Anterior cingulate cortex (tissue), 58 donors: Measurements from ENCODE around the gene ITPR1.
A peak's percentile ranks its signal among the peaks of the same experiment; 100 is the strongest.

Experiments used
- DNase-seq, 58 donors: peaks; one replicate each; lab custom pipeline; 2025; lab: John Stamatoyannopoulos, UW

Gene ITPR1

DNA sequence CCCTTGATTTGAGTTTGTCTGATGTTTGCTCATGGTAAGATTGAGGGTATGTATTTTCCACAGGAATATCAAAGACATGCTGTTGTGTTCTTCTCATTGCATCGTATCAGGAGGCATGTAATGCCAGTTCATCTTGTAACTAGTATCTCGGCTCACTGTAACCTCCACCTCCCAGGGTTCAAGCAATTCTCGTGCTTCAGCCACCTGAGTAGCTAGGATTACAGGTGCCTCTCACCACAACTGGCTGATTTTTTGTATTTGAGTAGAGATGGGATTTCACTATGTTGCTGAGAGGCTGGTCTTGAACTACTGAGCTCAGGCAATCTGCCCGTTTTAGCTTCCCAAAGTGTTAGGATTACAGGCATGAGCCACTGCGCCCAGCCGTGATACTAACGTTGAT, 323.2 kb downstream of the ITPR1 start:
- DNase-seq, result no peak

DNA sequence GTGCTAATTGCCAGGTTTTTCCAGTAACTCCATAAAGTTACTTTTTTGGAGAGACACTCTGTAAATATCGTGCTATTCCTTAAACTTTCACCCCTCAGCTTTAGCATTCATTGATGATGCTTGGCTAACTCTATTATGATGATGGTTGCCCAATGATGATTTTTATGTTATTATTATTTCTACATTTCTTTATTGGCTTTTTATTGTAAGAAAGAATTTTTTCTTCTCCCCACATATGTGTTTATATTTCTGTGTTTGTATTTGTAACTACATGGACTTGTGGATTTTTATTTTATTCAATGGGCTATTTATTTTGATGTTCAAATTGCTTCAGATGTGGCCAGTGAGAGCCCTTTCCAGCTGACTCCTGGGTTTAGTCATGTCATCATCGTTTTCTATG, 323.6 kb downstream of the ITPR1 start:
- DNase-seq, result no peak

DNA sequence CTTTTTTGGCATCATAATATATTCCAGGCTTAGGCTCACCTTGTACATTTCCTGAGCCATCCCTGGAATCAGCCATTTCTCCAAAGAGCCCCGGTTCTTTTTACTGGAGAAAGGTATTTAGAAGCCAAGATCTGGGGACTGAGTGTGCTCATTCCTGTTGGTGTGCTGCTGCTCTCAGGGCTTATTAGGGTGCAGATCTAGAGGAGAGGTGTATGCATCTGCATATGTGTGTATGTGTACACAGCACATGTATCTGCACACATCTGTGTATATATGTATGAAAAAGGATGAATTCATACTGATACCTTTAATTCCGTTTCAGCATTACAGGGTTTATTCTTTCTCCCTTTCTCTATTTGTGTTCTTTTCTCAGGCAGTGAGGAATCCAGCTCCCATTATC, 324.0 kb downstream of the ITPR1 start:
- no peak for DNase-seq

DNA sequence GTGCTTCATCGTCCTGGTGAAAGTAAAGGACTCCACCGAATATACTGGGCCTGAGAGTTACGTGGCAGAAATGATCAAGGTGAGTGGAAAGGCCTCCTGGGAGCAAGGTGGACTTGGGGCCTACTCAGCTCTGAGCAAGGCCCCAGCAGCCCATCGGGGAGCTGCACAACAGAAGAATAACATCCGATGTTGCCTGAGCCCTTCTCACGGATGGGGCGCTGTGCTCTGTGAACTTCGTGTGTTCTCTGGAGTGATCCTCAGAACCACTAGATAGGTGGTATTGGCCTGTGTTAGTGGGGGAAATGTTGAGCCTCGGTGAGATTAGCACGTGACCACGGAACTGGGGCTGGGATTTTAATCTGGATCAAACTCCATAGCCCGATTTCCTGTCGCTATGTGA, 325.0 kb downstream of the ITPR1 start:
- DNase-seq, result no peak

DNA sequence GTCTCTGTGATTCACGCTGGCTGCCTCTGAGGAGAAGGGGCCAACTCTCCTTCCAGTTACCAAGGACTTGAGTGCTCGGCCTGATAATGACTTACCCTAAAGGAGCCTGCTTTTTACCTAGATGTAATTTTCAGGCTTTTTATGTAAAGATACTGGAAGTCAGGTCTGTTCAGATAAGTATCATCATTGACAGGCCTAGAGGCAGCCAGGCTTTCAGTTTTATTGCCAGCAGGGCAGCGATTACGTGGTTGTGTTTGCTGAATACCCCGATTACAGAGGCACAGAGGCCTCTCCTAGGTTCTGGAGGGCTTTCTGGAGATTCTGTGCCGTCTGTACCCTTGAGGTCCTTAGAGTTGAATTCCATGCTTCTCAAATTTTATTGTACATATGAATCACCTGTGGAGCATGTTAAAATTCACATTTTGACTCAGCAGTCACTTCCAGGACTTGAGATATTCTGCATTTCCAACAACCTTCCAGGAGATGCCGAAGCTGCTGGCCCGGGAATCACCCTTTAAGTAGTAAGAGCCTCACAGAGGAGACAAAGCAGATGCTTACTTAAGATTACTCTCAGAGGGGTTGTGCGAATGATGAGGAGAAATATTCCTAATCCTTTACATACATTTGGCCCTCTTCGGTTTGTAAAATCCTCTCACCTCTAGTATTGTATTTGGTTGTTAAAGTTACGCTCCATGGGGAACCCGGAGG, 326.0 kb downstream of the ITPR1 start:
- DNase-seq, result no peak

DNA sequence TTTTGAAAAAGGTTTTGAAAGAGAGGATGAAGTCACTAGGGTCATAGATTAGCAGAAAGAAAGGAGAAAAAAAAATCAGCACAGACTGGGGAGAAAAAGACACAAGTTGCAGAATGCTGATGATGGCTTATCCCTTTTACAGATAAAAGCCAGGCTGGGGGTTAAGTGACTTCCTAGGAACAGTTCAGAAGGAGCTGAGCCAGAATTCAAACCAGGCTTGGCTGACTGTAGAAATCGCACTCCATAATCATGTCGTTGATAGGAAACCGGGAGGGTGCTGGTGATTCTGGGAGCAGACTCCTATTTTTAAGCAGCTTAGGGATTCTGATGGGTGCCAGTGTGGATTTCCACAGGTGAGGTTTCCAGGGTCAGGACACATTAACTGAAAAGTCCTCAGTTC, 326.6 kb downstream of the ITPR1 start:
- DNase-seq, result no peak

DNA sequence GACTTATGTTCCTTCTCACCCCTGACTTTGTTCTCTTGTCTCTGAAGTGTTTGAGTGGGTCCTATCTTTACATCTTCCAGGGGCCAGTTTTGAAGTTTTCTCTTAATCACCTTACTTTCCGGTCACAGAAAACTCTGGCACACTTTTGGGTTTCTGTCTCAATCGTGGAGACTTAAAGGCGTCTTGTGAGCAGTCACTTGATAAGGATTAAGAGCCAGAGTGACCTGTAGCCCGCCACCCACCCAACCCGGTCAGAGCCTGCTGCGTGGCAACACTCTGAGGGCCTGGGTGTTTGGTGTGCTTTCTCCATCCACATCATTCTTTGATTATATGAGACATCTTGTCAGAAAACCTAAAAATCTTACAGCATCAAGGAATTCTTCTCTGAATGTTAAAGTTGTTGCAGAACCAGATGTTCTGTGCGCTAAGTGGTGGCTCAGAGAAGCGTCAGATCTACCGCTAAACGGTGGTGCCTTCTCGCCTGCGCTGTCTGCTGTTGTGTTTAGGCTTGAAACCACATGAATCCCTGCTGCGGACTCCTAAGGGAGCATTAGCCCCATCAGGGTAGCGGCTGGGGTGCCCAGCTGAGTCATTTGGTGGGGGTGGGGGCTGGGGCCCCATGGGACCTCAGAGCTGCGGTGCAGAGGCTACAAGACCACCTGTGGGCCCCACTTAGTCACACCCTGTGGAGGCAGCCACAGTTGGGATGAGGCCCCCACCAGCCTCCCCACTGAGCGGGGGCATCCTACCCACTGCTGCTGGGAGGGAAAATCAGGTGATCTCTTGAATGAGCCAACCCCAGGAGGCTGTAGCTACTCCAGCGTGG, 327.4 kb downstream of the ITPR1 start:
- DNase-seq, result no peak

DNA sequence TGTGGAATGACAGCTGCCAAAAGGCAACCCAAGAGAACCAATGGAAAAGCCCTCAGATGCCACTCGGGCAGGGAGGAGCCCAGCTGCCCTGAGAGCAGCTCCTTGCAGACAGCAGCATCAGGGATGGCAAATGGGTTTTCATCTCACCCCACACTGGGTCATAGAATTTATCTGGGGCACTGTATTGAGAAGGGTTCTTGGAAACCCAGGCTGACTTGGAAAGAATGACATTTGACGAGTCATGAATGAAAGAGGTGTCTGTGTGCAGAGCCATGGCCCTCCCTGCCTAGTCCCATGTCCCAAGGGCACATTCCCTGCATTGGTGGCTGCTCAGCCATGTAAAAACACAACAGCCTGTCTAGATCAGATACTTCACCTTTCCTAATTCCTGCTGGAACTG, 328.2 kb downstream of the ITPR1 start:
- DNase-seq, result no peak

DNA sequence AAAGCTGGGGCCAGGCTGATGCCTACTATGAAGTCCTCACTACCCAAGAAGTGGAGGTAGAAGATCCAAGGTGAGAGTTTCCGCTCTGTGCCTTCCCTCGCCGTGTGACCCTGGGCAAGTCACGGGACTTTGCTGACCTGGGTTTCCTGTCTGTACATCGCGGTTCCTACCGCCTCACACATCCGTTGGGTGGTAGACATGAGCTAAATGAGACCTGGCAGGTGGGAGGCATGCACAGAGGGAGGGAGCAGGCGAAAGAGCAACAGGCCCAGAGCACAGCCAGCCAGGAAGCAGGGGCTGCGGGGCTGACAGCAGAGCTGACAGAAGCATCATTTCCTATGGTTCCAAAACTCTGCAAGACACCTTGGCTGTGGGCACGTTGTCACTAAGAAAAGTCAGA, 328.8 kb downstream of the ITPR1 start:
- no peak for DNase-seq

DNA sequence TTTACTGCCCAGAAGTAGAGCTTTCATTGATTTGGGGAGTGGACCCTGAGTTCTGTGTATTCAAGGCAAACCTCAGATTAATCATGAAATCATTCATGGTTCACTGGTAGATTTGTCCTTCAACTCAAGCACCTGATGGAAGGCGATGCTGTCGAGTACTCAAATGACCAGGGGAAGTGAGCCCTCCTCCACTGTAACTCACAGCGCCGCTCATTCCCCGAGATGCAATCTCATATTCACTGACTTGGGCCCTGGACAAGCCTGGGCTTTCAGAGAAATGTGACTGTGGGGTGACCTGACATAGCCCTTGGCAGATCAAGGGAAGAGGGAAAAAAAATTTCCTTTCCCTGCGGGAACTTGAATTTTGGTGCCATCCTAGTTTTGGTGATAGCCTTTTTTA, 329.4 kb downstream of the ITPR1 start:
- no peak for DNase-seq

DNA sequence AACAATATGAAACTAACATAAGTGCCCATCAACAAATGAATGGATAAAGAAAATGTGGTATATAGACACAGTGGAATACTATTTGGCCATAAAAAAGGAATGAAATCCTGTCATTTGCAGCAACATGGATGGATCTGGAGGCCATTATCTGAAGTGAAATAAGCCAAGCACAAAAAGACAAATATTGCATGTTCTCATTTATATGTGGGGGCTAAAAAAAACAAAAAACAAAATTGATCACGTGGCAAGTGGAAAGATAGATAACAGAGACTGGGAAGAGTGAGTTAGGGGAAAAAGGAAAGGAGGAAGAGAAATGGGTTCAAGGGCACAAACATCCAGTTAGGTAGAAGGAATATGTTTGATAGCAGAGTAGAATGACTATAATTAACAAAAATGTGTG, 330.2 kb downstream of the ITPR1 start:
- no peak for DNase-seq

DNA sequence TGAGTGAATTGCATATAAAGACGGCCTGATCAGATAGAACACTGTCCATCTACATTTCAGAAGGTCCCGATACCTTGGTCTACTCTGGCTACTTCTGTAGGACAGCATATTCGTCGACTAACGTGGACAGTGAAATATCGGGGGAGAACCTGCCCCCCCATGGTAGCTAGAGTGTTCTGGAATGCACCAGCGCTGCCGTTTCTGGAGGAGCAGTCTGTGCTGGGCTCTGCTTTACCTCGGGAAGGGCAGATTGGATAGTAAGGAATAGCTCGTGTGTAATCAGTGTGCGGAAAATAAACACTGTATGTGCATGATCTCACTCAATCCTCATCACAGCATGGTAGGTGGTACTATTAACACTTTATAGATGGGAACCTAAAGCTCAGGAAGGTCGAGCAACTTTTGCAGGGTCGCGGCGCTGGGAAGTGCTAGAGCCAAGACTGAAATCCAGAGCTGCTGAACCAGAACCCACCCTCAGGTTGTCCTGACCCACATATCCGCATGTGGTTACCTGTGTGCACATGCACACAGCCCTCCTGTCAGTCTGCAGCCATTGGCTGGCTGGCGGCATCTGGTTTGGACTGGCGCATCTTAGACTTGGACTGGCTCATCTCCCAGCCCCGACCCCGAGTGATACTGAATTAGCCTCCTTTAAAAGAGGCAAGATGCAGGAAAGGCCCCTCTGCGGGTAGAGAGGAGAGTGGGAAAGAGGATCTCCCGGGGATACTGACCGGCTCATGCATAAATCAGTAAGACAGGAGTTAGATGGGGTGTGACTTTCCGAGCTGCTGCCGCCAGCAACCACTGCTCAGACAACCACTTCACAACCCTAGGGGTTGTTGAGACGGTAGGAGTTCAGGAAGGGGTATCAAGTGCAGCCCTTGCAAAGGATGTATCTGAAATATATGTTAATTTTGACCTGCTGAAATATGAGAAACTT, 331.1 kb downstream of the ITPR1 start:
- DNase-seq, result no peak

DNA sequence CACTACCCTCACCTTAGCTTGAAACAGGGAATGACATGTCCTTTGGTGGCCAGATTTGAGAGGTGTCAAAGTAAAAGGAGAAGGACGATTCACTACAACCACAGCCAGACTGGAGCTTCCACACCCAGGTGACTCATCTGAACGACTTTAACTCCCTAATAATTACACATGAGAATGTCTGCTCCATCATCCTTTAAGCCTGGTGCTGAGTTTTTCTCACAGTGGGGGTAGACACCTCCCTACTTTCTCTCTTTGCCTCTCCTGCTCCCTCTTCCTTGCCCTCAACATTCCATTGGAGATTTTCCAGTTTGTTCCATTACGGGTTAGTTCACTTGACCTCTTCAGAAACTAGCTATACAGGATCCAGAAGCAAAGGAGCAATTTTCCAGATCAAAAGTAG, 331.8 kb downstream of the ITPR1 start:
- no peak for DNase-seq

DNA sequence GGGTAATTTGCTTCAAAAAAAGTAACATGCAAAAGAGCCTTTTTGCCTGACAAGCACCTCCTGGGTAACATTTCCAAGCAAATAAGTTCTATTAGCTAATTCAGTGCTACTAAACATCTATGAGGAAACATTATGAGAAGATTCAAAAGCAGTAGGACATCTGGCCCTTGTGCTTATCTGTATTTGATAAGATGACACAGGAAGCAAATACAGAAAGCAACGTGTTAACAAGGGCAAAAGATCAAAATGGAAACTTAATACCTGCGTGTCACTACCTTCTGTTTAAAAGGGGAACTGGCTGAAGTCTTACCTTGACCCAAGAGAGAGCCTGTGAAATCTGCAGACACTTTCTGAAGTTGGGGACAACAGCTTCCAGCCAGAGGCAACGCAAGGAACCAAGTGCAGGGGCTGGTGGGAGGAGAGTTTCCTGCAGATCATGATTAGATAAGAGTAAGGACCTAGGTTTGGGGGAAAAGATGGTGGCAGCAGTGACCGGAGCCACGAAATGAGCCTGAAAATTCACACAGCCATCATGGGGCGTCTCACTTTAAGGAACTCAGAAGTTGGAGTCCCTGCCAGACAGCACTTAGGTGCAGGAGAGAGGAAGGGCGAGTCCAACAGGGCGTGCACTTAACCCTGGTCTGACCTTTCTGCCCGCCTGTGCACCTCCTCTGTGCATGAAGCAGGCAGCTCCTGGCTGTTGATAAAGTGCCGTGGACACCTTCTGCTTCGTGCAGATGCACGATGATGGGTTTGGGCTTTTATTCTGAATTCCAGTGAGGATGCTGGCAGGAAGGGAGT, 332.5 kb downstream of the ITPR1 start:
- no peak for DNase-seq

DNA sequence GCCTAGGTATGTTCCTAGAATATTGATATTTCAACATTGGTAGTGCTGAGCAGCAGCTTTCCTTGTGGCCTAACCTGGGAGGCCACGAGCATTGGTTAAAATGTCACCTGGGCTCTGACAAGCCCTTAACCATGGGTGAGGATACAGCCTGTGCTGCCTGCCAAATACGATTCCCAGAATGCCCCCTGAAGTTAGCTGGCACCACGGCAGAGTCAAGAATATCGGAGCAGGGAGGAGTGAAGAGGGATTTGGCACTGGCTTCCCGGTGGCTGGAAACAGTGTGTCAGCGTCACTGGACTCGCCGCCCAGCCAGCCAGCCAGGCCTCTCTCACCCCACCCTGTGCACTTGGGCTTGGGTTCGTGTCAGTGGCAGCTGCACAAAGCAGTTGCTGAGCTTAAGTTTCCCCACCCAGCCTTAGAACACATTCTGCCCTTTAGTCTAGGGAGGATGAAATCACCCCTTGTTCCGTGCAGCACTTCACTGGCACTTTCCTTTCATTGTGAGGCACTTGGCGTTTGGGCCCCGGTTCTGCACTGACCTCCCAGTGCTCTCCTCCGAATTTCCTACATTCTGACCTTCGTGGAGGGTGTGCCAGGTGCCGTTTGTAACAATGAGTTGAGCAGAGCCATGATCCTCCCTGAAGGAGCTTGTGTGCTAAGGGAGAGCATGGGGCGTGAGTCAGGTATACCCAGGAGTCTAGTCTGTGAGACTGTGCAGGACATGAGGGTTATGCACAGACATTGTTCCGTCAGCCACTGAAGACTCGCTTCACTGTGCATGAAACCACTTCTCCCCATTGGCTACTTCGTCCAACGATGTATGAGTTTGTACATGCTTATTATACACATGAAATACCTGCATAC, 333.3 kb downstream of the ITPR1 start:
- peak in 43 of 58 donors; percentile 13 to 79 (median 38) for DNase-seq

DNA sequence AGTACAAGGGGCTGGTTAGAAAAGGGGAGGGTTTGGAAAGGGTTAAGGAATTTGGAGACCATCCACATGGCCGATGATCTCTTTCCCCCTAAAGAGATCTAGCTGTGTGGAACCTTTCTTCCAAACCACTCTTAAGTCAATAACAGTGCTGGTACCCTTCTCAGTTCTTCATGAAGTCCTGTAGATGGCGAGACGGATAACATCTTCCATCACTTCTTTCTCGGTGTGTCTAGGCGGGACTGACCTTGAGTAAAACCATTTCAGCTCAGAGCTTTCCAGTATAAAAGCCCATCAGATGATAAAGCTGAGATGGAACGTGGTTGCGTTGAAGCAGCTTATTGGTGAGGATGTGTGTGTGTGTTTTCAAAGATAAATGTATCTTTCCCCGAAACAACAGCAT, 334.6 kb downstream of the ITPR1 start:
- DNase-seq, result no peak

DNA sequence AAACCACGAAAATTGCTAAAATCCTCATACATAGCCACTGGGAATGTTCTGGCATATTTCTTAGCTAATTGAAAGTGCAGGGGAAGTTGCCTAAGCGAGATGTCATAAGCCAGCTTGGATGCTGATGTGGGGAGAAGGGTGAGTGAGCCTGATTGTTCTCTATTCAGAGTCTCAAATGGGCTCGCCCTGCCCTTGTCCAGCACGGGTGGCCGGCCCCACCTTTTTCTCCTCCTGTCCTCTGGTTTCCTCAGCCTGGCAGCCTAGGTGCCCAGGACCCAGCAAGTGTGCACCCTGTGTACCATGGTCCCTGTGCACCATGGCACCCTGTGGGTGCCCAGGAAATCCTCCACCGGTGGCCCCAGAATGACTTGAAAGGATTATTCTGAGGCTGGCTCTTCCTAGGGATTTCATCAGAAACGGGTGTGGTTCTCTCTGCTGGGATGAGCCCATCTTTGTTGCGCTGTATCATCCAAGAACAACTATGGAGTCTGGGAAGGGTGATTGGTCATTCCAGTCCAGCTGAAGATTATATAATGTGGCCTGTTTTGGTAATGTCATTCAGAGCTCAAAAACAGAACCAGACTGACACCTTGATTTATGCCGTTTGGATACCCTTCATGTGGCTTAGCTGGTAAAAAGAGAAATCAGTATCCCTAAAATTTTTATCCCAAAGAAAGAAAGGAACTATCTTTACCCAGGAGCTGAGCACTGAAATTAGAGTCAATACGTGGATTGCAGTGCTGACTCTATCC, 335.3 kb downstream of the ITPR1 start:
- peak in 1 of 58 donors; percentile 24 for DNase-seq

DNA sequence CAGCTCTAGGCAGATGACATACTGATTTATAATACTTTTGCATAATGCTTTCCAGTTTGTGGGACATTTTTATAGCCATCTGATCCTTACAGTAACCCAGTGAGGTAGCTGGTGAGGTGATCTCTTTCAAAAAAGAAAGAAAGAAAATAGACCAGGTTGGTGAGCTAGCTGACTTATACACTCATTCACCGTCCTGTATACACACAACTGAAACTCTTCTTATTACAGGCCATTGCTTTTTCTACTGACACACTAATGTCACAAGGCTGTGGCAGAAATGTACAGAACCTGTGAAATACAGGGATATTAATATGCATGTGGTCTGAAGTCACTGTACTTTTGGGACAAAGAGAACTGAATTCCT, 335.9 kb downstream of the ITPR1 start:
- no peak for DNase-seq

DNA sequence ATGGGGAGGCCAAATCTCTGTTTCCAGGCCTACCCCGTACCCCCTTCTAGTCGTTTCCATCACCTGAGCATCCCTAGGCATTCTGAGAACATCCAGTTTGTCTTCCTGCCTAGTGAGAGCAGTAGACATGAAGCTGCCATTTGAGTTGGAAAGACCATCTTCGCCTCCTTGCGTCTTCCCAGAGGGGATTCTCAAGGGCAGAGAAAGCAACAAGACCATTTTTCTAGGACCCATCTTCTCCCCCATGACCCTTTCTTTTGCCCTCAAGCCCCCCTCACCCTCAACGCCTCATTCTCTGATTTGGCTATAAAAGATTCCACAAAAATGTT, 337.4 kb downstream of the ITPR1 start:
- no peak for DNase-seq
